Measurements from ENCODE around the gene HNRNPC.
"Not testable (repeated sequence)": the region's sequence is repeated elsewhere in the genome, so short reads cannot be mapped to it uniquely, and the experiment has no call there.

HNRNPC gene

GRCh38 chr14:21269252-21270046 is at the start of gene HNRNPC:
Gene HNRNPC (minus strand): TSS chr14:21269442. CDS start chr14:21234193, 35,249 bp downstream.
- DNase-seq = peak; percentile 100

- no peak for DNase-seq
Measured at GRCh38 chr14:21317398-21317797, 48.2 kb upstream of the HNRNPC start.

- no peak for DNase-seq
Measured at GRCh38 chr14:21313512-21313911, 44.3 kb upstream of the HNRNPC start.

GRCh38 chr14:21311614-21312013 is 42.4 kb upstream of the HNRNPC start:
- DNase-seq = no peak

- DNase-seq = no peak
Measured at GRCh38 chr14:21309956-21310355, 40.7 kb upstream of the HNRNPC start.

GRCh38 chr14:21309238-21309636 is 40.0 kb upstream of the HNRNPC start:
- no peak for DNase-seq

GRCh38 chr14:21308479-21309237 is 39.4 kb upstream of the HNRNPC start:
- peak; percentile 92 for DNase-seq

- no peak for DNase-seq
Measured at GRCh38 chr14:21308132-21308478, 38.9 kb upstream of the HNRNPC start.

GRCh38 chr14:21307637-21308036 is 38.4 kb upstream of the HNRNPC start:
- peak; percentile 30 for DNase-seq

- not testable (repeated sequence) for DNase-seq
Measured at GRCh38 chr14:21302836-21303140, 33.5 kb upstream of the HNRNPC start.

- DNase-seq = peak; percentile 51
Measured at GRCh38 chr14:21302013-21302835, 33.0 kb upstream of the HNRNPC start.

GRCh38 chr14:21300892-21301291 is 31.6 kb upstream of the HNRNPC start:
- DNase-seq = peak; percentile 64

- no peak for DNase-seq
Measured at GRCh38 chr14:21299562-21300130, 30.4 kb upstream of the HNRNPC start.

GRCh38 chr14:21298358-21298757 is 29.1 kb upstream of the HNRNPC start:
- no peak for DNase-seq

- DNase-seq = not testable (repeated sequence)
Measured at GRCh38 chr14:21294026-21294425, 24.8 kb upstream of the HNRNPC start.

- no peak for DNase-seq
Measured at GRCh38 chr14:21287168-21287567, 17.9 kb upstream of the HNRNPC start.

- not testable (repeated sequence) for DNase-seq
Measured at GRCh38 chr14:21286516-21286915, 17.3 kb upstream of the HNRNPC start.

GRCh38 chr14:21281917-21282316 is 12.7 kb upstream of the HNRNPC start:
- DNase-seq = not testable (repeated sequence)

- DNase-seq = no peak
Measured at GRCh38 chr14:21279783-21280182, 10.5 kb upstream of the HNRNPC start, which contains the start of gene RPGRIP1. Gene RPGRIP1 (plus strand): TSS chr14:21280083. CDS start chr14:21287977, 7,894 bp downstream.

- no peak for DNase-seq
Measured at GRCh38 chr14:21278632-21279031, 9.4 kb upstream of the HNRNPC start.

- no peak for DNase-seq
Measured at GRCh38 chr14:21275261-21275858, 6.1 kb upstream of the HNRNPC start.

GRCh38 chr14:21272661-21273060 is 3.4 kb upstream of the HNRNPC start:
- DNase-seq = not testable (repeated sequence)

All from eye (tissue), 1 donor.